ENCODE measurements around the gene ANK3. TPM values are rescaled to one million over a fixed set of nuclear protein-coding genes. Genes with fewer than 3 reads are reported as not detected.
A peak's percentile ranks its signal among the peaks of the same experiment; 100 is the strongest.

The ANK3 gene
- total and polyA plus RNA-seq, 2 donors (not counting 1 experiment from before 2014, with no cell fraction given) = 0.50 to 0.79 TPM

- Histone ChIP-seq H3K36me3 (ENCODE audit: control insufficient read depth, insufficient read depth, low read length) (no peaks in the 10 kb centered on the region), H3K9me3 (ENCODE audit: control insufficient read depth, insufficient read depth, low read depth, low read length) (no peaks in the 10 kb centered on the region), H3K4me3 (replicated peaks in 1 of 4; ENCODE audit: control extremely low read depth in 1 of 4, insufficient read depth in 1 of 4, low read depth in 3 of 4, low read length in 4 of 4) (no peak overlapping the region), H3K27me3 (ENCODE audit: control insufficient read depth, insufficient read depth, low read length) (no peaks in the 10 kb centered on the region), H2AFZ (ENCODE audit: low read length) (no peak overlapping the region), H3K27ac (ENCODE audit: insufficient read depth, low read length) (no peak overlapping the region), H3K4me2 (ENCODE audit: extremely low read depth, insufficient read depth, low read length) (no peak overlapping the region), H3K79me2 (ENCODE audit: control insufficient read depth, insufficient read depth, low read length) (no peaks in the 10 kb centered on the region), H3K4me1 (ENCODE audit: control insufficient read depth, extremely low read depth, insufficient read depth, low read length) (no peaks in the 10 kb centered on the region), H4K20me1 (ENCODE audit: control insufficient read depth, extremely low read depth, insufficient read depth, low read length) (no peaks in the 10 kb centered on the region), H3K9ac (ENCODE audit: insufficient read depth, low read length) (no peak overlapping the region)
- DNase-seq (ENCODE audit: low read depth in 2 of 2) = peak in 1 of 2 donors; percentile 50
- TF ChIP-seq EZH2 (IDR thresholded peaks at IDR 0.05; ENCODE audit: low read length, missing control alignments) = no peak
- TF ChIP-seq, protein P1, sequence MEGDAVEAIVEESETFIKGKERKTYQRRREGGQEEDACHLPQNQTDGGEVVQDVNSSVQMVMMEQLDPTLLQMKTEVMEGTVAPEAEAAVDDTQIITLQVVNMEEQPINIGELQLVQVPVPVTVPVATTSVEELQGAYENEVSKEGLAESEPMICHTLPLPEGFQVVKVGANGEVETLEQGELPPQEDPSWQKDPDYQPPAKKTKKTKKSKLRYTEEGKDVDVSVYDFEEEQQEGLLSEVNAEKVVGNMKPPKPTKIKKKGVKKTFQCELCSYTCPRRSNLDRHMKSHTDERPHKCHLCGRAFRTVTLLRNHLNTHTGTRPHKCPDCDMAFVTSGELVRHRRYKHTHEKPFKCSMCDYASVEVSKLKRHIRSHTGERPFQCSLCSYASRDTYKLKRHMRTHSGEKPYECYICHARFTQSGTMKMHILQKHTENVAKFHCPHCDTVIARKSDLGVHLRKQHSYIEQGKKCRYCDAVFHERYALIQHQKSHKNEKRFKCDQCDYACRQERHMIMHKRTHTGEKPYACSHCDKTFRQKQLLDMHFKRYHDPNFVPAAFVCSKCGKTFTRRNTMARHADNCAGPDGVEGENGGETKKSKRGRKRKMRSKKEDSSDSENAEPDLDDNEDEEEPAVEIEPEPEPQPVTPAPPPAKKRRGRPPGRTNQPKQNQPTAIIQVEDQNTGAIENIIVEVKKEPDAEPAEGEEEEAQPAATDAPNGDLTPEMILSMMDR (conservative IDR thresholded peaks at IDR 0.05 in 1 of 2, IDR thresholded peaks at IDR 0.05 in 1 of 2; ENCODE audit: low read depth in 1 of 2, low read length in 2 of 2) = no peak
Measured at GRCh38 chr10:60396766-60397165, 7.1 kb upstream of the ANK3 start.

- Histone ChIP-seq H3K4me3 (replicated peaks in 1 of 4; ENCODE audit: control extremely low read depth in 1 of 4, insufficient read depth in 1 of 4, low read depth in 3 of 4, low read length in 4 of 4) (no peak overlapping the region), H2AFZ (ENCODE audit: low read length) (no peak overlapping the region), H3K9me3 (ENCODE audit: control insufficient read depth, insufficient read depth, low read depth, low read length) (no peaks in the 10 kb centered on the region), H3K4me1 (ENCODE audit: control insufficient read depth, extremely low read depth, insufficient read depth, low read length) (no peaks in the 10 kb centered on the region), H3K79me2 (ENCODE audit: control insufficient read depth, insufficient read depth, low read length) (no peaks in the 10 kb centered on the region), H3K27me3 (ENCODE audit: control insufficient read depth, insufficient read depth, low read length) (no peaks in the 10 kb centered on the region), H3K4me2 (ENCODE audit: extremely low read depth, insufficient read depth, low read length) (no peak overlapping the region), H3K27ac (ENCODE audit: insufficient read depth, low read length) (no peak overlapping the region), H3K9ac (ENCODE audit: insufficient read depth, low read length) (no peak overlapping the region), H4K20me1 (ENCODE audit: control insufficient read depth, extremely low read depth, insufficient read depth, low read length) (no peaks in the 10 kb centered on the region), H3K36me3 (ENCODE audit: control insufficient read depth, insufficient read depth, low read length) (no peaks in the 10 kb centered on the region)
- TF ChIP-seq EZH2 (IDR thresholded peaks at IDR 0.05; ENCODE audit: low read length, missing control alignments) = no peak
- TF ChIP-seq, protein P1 (conservative IDR thresholded peaks at IDR 0.05 in 1 of 2, IDR thresholded peaks at IDR 0.05 in 1 of 2; ENCODE audit: low read depth in 1 of 2, low read length in 2 of 2) = no peak
- DNase-seq (ENCODE audit: low read depth in 2 of 2) = no peak
Measured at GRCh38 chr10:60395711-60396110, 6.0 kb upstream of the ANK3 start.

DNA sequence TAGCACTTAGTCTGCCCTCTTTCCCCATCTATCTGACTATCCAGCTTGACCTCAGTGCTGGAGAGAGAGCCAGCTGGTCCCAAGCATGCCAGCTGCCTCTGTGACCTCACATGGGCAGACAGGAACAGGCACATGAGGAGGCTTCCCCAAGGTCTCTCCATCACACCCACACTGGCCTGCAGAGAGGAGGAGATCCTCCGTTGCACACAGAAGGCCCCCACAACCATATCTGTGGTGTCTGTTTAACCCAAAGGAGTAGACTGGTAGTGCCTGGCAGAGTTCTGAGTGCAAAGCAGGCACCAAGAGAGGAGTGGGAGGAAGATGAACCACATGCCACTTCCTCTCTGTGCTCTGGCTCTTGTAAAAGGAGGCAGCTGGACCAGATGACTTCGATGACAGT lies 4.8 kb upstream of the ANK3 start:
- Histone ChIP-seq H3K9me3 (ENCODE audit: control insufficient read depth, insufficient read depth, low read depth, low read length) (no peaks in the 10 kb centered on the region), H4K20me1 (ENCODE audit: control insufficient read depth, extremely low read depth, insufficient read depth, low read length) (no peaks in the 10 kb centered on the region), H3K4me3 (replicated peaks in 1 of 4; ENCODE audit: control extremely low read depth in 1 of 4, insufficient read depth in 1 of 4, low read depth in 3 of 4, low read length in 4 of 4) (no peak overlapping the region), H3K36me3 (ENCODE audit: control insufficient read depth, insufficient read depth, low read length) (no peaks in the 10 kb centered on the region), H3K27ac (ENCODE audit: insufficient read depth, low read length) (no peak overlapping the region), H3K4me1 (ENCODE audit: control insufficient read depth, extremely low read depth, insufficient read depth, low read length) (no peaks in the 10 kb centered on the region), H3K9ac (ENCODE audit: insufficient read depth, low read length) (no peak overlapping the region), H3K79me2 (ENCODE audit: control insufficient read depth, insufficient read depth, low read length) (no peaks in the 10 kb centered on the region), H3K27me3 (ENCODE audit: control insufficient read depth, insufficient read depth, low read length) (no peaks in the 10 kb centered on the region), H3K4me2 (ENCODE audit: extremely low read depth, insufficient read depth, low read length) (no peak overlapping the region), H2AFZ (ENCODE audit: low read length) (peak overlapping the region; percentile 6)
- DNase-seq (ENCODE audit: low read depth in 2 of 2) = no peak
- TF ChIP-seq, protein P1 (conservative IDR thresholded peaks at IDR 0.05 in 1 of 2, IDR thresholded peaks at IDR 0.05 in 1 of 2; ENCODE audit: low read depth in 1 of 2, low read length in 2 of 2) = no peak
- no peak for TF ChIP-seq EZH2 (IDR thresholded peaks at IDR 0.05; ENCODE audit: low read length, missing control alignments)

Measured in fibroblast of lung (primary cell).